ENCODE data around the gene OR2T6.

- no peak for TF ChIP-seq POLR2A (IDR thresholded peaks at IDR 0.05)
- no peak for TF ChIP-seq CTCF (IDR thresholded peaks at IDR 0.05)
- no peak for TF ChIP-seq POLR2AphosphoS5 (IDR thresholded peaks at IDR 0.05)
Measured at GRCh38 chr1:248404024-248404423, 28.5 kb downstream of the OR2T6 start.

Measured in transverse colon (tissue), 4 donors.